HEK293 (cell line): ENCODE results near the gene FRMD4A.

Experiments used
- CTCF ChIA-PET: fragments of 350-600 bp; formaldehyde crosslinking; extraction: SDS; loops from one replicate; lab custom pipeline; 2021; ENCODE audit warnings: antibody characterized with exemption; lab: Yijun Ruan, JAX
- POLR2A ChIA-PET: fragments of 300-600 bp; formaldehyde crosslinking; extraction: SDS; loops from one replicate; lab custom pipeline; 2020; ENCODE audit warnings: antibody characterized with exemption, inconsistent platforms; lab: Yijun Ruan, JAX
- H3K27ac ChIP-seq: fragments of 200-500 bp; sonication (Bioruptor generic); 2 replicates; pipeline ENCODE4 v1.5.1; 2014; ENCODE audit warnings: low read depth, low read length, control low read depth, inconsistent platforms; ENCODE audit errors: extremely low read depth
- H3K36me3 ChIP-seq, 2 experiments: fragments of 200-500 bp in 1 of 2; sonication (Bioruptor generic) in 1 of 2; 1 replicate in 1 of 2; 2 replicates in 1 of 2; pipeline ENCODE4 v1.5.1; 2014 to 2017; ENCODE audit warnings: inconsistent platforms in 2 of 2, low read length in 2 of 2; ENCODE audit not compliant: control insufficient read depth in 2 of 2, insufficient read depth in 1 of 2
- H3K4me1 ChIP-seq: fragments of 200-500 bp; sonication (Bioruptor generic); 2 replicates; pipeline ENCODE4 v1.5.1; 2014; ENCODE audit warnings: mild to moderate bottlenecking, low read length, inconsistent platforms; ENCODE audit not compliant: control insufficient read depth, insufficient read depth
- H3K4me3 ChIP-seq: 2 replicates; pipeline ENCODE4 v1.5.1; 2011; ENCODE audit warnings: low read depth, mild to moderate bottlenecking, control low read depth, low read length, moderate library complexity
- H3K9me3 ChIP-seq: fragments of 200-500 bp; sonication (Bioruptor generic); 2 replicates; pipeline ENCODE4 v1.5.1; 2014; ENCODE audit warnings: low read depth, low read length, inconsistent platforms; ENCODE audit not compliant: control insufficient read depth, insufficient read depth
- BCL6B ChIP-seq: fragments of 450-650 bp; formaldehyde crosslinking; IDR thresholded peaks from 2 replicates; pipeline ENCODE4 v1.5.1; 2017; ENCODE audit warnings: missing biosample characterization, missing genetic modification characterization
- OSR2 ChIP-seq: fragments of 450-650 bp; formaldehyde crosslinking; IDR thresholded peaks from 2 replicates; pipeline ENCODE4 v1.5.1; 2016; ENCODE audit warnings: missing biosample characterization, missing genetic modification characterization
- PRDM10 ChIP-seq: fragments of 450-650 bp; formaldehyde crosslinking; IDR thresholded peaks from 2 replicates; pipeline ENCODE4 v1.5.1; 2016; ENCODE audit warnings: missing biosample characterization, missing genetic modification characterization
- PRDM2 ChIP-seq: fragments of 450-650 bp; formaldehyde crosslinking; IDR thresholded peaks from 2 replicates; pipeline ENCODE4 v1.5.1; 2016; ENCODE audit warnings: missing biosample characterization, missing genetic modification characterization, borderline replicate concordance
- TCF7L2 ChIP-seq: IDR thresholded peaks from 2 replicates; pipeline ENCODE4 v1.6.1; 2011; ENCODE audit warnings: low read depth, mild to moderate bottlenecking, inconsistent platforms, low read length, moderate library complexity, borderline replicate concordance
- ZBTB44 ChIP-seq: fragments of 450-650 bp; IDR thresholded peaks from 2 replicates; pipeline ENCODE4 v1.5.1; 2018; ENCODE audit warnings: missing biosample characterization, mild to moderate bottlenecking, missing genetic modification characterization
- ZBTB48 ChIP-seq: fragments of 450-650 bp; formaldehyde crosslinking; IDR thresholded peaks from 2 replicates; pipeline ENCODE4 v1.5.1; 2016; ENCODE audit warnings: missing biosample characterization, missing genetic modification characterization
- ZNF23 ChIP-seq: fragments of 450-650 bp; formaldehyde crosslinking; IDR thresholded peaks from 2 replicates; pipeline ENCODE4 v1.5.1; 2016; ENCODE audit warnings: missing biosample characterization, missing genetic modification characterization, borderline replicate concordance
- ZNF311 ChIP-seq: fragments of 450-650 bp; formaldehyde crosslinking; IDR thresholded peaks from 2 replicates; pipeline ENCODE4 v1.5.1; 2017; ENCODE audit warnings: missing biosample characterization, missing genetic modification characterization, borderline replicate concordance
- ZNF394 ChIP-seq: fragments of 450-650 bp; formaldehyde crosslinking; IDR thresholded peaks from 2 replicates; pipeline ENCODE4 v1.5.1; 2016; ENCODE audit warnings: missing biosample characterization, missing genetic modification characterization, mild to moderate bottlenecking, moderate library complexity, borderline replicate concordance
- ZNF518A ChIP-seq: fragments of 450-650 bp; formaldehyde crosslinking; conservative IDR thresholded peaks from 2 replicates; pipeline ENCODE4 v1.5.1; 2016; ENCODE audit warnings: low read depth, missing biosample characterization, missing genetic modification characterization
- ZNF777 ChIP-seq: fragments of 450-650 bp; formaldehyde crosslinking; IDR thresholded peaks from 2 replicates; pipeline ENCODE4 v1.5.1; 2017; ENCODE audit warnings: missing biosample characterization, missing genetic modification characterization, borderline replicate concordance
- ZXDB ChIP-seq: fragments of 450-650 bp; formaldehyde crosslinking; IDR thresholded peaks from 2 replicates; pipeline ENCODE4 v1.5.1; 2016; ENCODE audit warnings: missing biosample characterization, missing genetic modification characterization

Gene FRMD4A

GRCh38 chr10:13871776-13872175 lies 458.9 kb downstream of the FRMD4A start:
- H3K4me3 ChIP-seq: no peak overlapping the region
- 0 out of 2 replicates have a peak overlapping the region, but pooled peaks have one; percentile 9 for H3K27ac ChIP-seq
- TF ChIP-seq ZNF394 (tag by site-specific recombination) (no peak), OSR2 (no peak), ZNF311 (tag by site-specific recombination) (no peak), ZBTB48 (tag by site-specific recombination) (no peak), TCF7L2 (no peak), ZNF518A (no peak), PRDM2 (tag by site-specific recombination) (no peak), ZNF23 (tag by site-specific recombination) (no peak)
- no peaks in the 10 kb centered on the region for H3K9me3 ChIP-seq
- no peaks in the 10 kb centered on the region for H3K4me1 ChIP-seq
- ChIA-PET POLR2A (no interaction called here), CTCF (no interaction called here)
- H3K36me3 ChIP-seq: no peaks in the 10 kb centered on the region

- Histone ChIP-seq H3K27ac (no peak overlapping the region), H3K36me3 (no peaks in the 10 kb centered on the region), H3K9me3 (no peaks in the 10 kb centered on the region), H3K4me3 (no peak overlapping the region), H3K4me1 (no peaks in the 10 kb centered on the region)
- CTCF ChIA-PET: interaction anchor here (0.5 kb wide), 1 partner anchor 433 kb away, joined by 3 read pairs; no protein-coding TSS in a partner anchor
- no peak for TF ChIP-seq ZXDB (tag by site-specific recombination)
- no peak for TF ChIP-seq PRDM10 (tag by site-specific recombination)
- no peak for TF ChIP-seq BCL6B (tag by site-specific recombination)
- TF ChIP-seq ZBTB44: no peak
- TF ChIP-seq ZNF777 (tag by site-specific recombination): no peak
- POLR2A ChIA-PET: no interaction called here
Measured at GRCh38 chr10:13871011-13871410, 459.7 kb downstream of the FRMD4A start.
